ENCODE data around the gene ACSL6.

Gene ACSL6

GRCh38 chr5:132001647-132002561 lies 9.6 kb downstream of the ACSL6 start:
- DNase-seq (ENCODE audit: insufficient read length, low spot score) (no peak), FAIRE-seq (no peak)

GRCh38 chr5:132000677-132001453 lies 10.6 kb downstream of the ACSL6 start:
- no peak for DNase-seq (ENCODE audit: insufficient read length, low spot score)
- no peak for FAIRE-seq

GRCh38 chr5:132000241-132000490 lies 11.3 kb downstream of the ACSL6 start:
- no peak for DNase-seq (ENCODE audit: insufficient read length, low spot score)
- no peak for FAIRE-seq

- FAIRE-seq (no peak), DNase-seq (ENCODE audit: insufficient read length, low spot score) (no peak)
These were observed 11.8 kb downstream of the ACSL6 start for GRCh38 chr5:131999441-132000240.

- DNase-seq (ENCODE audit: insufficient read length, low spot score): no peak
- FAIRE-seq: no peak
These were observed 12.4 kb downstream of the ACSL6 start for GRCh38 chr5:131999041-131999440.

- FAIRE-seq (no peak), DNase-seq (ENCODE audit: insufficient read length, low spot score) (no peak)
These were observed 12.9 kb downstream of the ACSL6 start for GRCh38 chr5:131998431-131999040.

GRCh38 chr5:131997727-131998117 lies 13.7 kb downstream of the ACSL6 start:
- FAIRE-seq (no peak), DNase-seq (ENCODE audit: insufficient read length, low spot score) (no peak)

- FAIRE-seq: no peak
- no peak for DNase-seq (ENCODE audit: insufficient read length, low spot score)
These were observed 14.3 kb downstream of the ACSL6 start for GRCh38 chr5:131997026-131997726.

- no peak for FAIRE-seq
These were observed 15.0 kb downstream of the ACSL6 start for GRCh38 chr5:131996210-131997025.

GRCh38 chr5:131994533-131995226 lies 16.8 kb downstream of the ACSL6 start:
- FAIRE-seq (no peak), DNase-seq (ENCODE audit: insufficient read length, low spot score) (no peak)

More at GRCh38 chr5:131996210-131997025, 15.0 kb downstream of the ACSL6 start:
- DNase-seq (ENCODE audit: insufficient read length, low spot score): no peak

- DNase-seq (ENCODE audit: insufficient read length, low spot score): no peak
- FAIRE-seq: no peak
These were observed 17.4 kb downstream of the ACSL6 start for GRCh38 chr5:131994090-131994489.

- FAIRE-seq (no peak), DNase-seq (ENCODE audit: insufficient read length, low spot score) (no peak)
These were observed 17.8 kb downstream of the ACSL6 start for GRCh38 chr5:131993676-131994075.

- FAIRE-seq (no peak), DNase-seq (ENCODE audit: insufficient read length, low spot score) (no peak)
These were observed 19.1 kb downstream of the ACSL6 start for GRCh38 chr5:131992370-131992769.

GRCh38 chr5:131991593-131992324 lies 19.7 kb downstream of the ACSL6 start:
- FAIRE-seq (no peak), DNase-seq (ENCODE audit: insufficient read length, low spot score) (no peak)

GRCh38 chr5:131990716-131991115 lies 20.7 kb downstream of the ACSL6 start:
- DNase-seq (ENCODE audit: insufficient read length, low spot score): no peak

GRCh38 chr5:131988601-131989000 lies 22.9 kb downstream of the ACSL6 start:
- FAIRE-seq (no peak), DNase-seq (ENCODE audit: insufficient read length, low spot score) (no peak)

More at GRCh38 chr5:131990716-131991115, 20.7 kb downstream of the ACSL6 start:
- no peak for FAIRE-seq

- FAIRE-seq: no peak
- no peak for DNase-seq (ENCODE audit: insufficient read length, low spot score)
These were observed 24.2 kb downstream of the ACSL6 start for GRCh38 chr5:131987251-131987650.

Data from GM19239 (cell line).